ENCODE data around the gene CX3CL1. TPM values are rescaled to one million over a fixed set of nuclear protein-coding genes. Genes with fewer than 3 reads are reported as not detected.

Gene CX3CL1
- total and polyA plus RNA-seq, 2 donors (not counting 3 experiments of a cell fraction or from before 2014, with no cell fraction given) = 2.0 to 2.3 TPM

- no TSS peak for BruUV-seq (replicated peaks)
- no peak for FAIRE-seq
- dilution Hi-C loops (cut with MboI; ENCODE audit: extremely low pct_ligation_motif_present, low sequenced_read_pairs) = no loop called here
These were observed 55.5 kb downstream of the CX3CL1 start for GRCh38 chr16:57427824-57428223.

More at GRCh38 chr16:57427824-57428223, 55.5 kb downstream of the CX3CL1 start:
- Histone ChIP-seq H2AFZ (ENCODE audit: low read depth, low read length) (no peak overlapping the region), H3K27me3 (ENCODE audit: control insufficient read depth in 2 of 2, insufficient read depth in 2 of 2, low read length in 2 of 2) (no peaks in the 10 kb centered on the region), H3K27ac (ENCODE audit: insufficient read depth, low read depth, low read length) (no peak overlapping the region), H3K9me3 (replicated peaks; ENCODE audit: control insufficient read depth, insufficient read depth, low read length) (no peaks in the 10 kb centered on the region), H3K79me2 (ENCODE audit: control insufficient read depth, insufficient read depth, low read length) (no peaks in the 10 kb centered on the region), H3K9me1 (replicated peaks; ENCODE audit: control insufficient read depth, extremely low read depth, insufficient read depth, low read length) (no peaks in the 10 kb centered on the region), H4K20me1 (replicated peaks; ENCODE audit: control insufficient read depth, extremely low read depth, insufficient read depth, low read length) (no peaks in the 10 kb centered on the region), H3K36me3 (ENCODE audit: control insufficient read depth in 2 of 2, extremely low read depth in 1 of 2, insufficient read depth in 2 of 2, low read length in 2 of 2) (peaks cover 6 to 29% of the 10 kb centered on the region in 2 experiments), H3K9ac (replicated peaks; ENCODE audit: extremely low read depth, insufficient read depth, low read length) (no peak overlapping the region), H3K4me1 (ENCODE audit: control insufficient read depth, extremely low read depth, insufficient read depth, low read length) (no peaks in the 10 kb centered on the region), H3K4me2 (ENCODE audit: insufficient read depth, low read length) (no peak overlapping the region), H3K4me3 (replicated peaks in 1 of 3; ENCODE audit: insufficient read depth in 1 of 3, low read depth in 1 of 3, low read length in 3 of 3) (no peak overlapping the region)
- CTCF ChIA-PET = no interaction called here
- no peak for DNase-seq (ENCODE audit: low read depth, low spot score)
- intact Hi-C loops (cut with micrococcal nuclease) = no loop called here
- POLR2A ChIA-PET = no interaction called here
- TF ChIP-seq JUN (IDR thresholded peaks at IDR 0.05; ENCODE audit: borderline replicate concordance, insufficient read depth, insufficient read length, low read depth) (no peak), POLR2AphosphoS5 (IDR thresholded peaks at IDR 0.05; ENCODE audit: insufficient read depth, low read depth, low read length) (no peak), POLR2A (IDR thresholded peaks at IDR 0.05; ENCODE audit: low read depth, low read length) (no peak), FOS (IDR thresholded peaks at IDR 0.05; ENCODE audit: borderline replicate concordance, insufficient read depth, low read length) (no peak), CTCF (IDR thresholded peaks at IDR 0.05; ENCODE audit: extremely low read depth in 1 of 2, insufficient read depth in 1 of 2, low read depth in 1 of 2, low read length in 2 of 2) (no peak), MYC (IDR thresholded peaks at IDR 0.05; ENCODE audit: low read depth, low read length) (no peak), EZH2 (IDR thresholded peaks at IDR 0.05; ENCODE audit: borderline replicate concordance, low read depth, low read length, severe bottlenecking) (no peak), GATA2 (IDR thresholded peaks at IDR 0.05; ENCODE audit: insufficient read depth, insufficient read length, low read depth, low read length) (no peak)
- TF ChIP-seq, protein P1, sequence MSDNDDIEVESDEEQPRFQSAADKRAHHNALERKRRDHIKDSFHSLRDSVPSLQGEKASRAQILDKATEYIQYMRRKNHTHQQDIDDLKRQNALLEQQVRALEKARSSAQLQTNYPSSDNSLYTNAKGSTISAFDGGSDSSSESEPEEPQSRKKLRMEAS (IDR thresholded peaks at IDR 0.05; ENCODE audit: insufficient read depth, insufficient read length) = no peak

Data from endothelial cell of umbilical vein (primary cell).